Measurements from ENCODE around the gene SUPT20HL1. TPM values are rescaled to one million over a fixed set of nuclear protein-coding genes. Genes with fewer than 3 reads are reported as not detected.
"Not testable (repeated sequence)": the region's sequence is repeated elsewhere in the genome, so short reads cannot be mapped to it uniquely, and the experiment has no call there.

Gene SUPT20HL1
- not detected in 2 replicates for polyA plus RNA-seq (2011; rRNA removed)
- not detected in 2 replicates for polyA minus RNA-seq (2011; rRNA and poly(A)+ RNA removed)

- TF ChIP-seq CTCF (IDR thresholded peaks at IDR 0.05; ENCODE audit: low read depth, low read length), result no peak
- ChIA-PET POLR2A (no interaction called here), CTCF (no interaction called here)
- Histone ChIP-seq H3K9me3 (ENCODE audit: control insufficient read depth, insufficient read depth, low read length) (no peaks in the 10 kb centered on the region), H3K27me3 (ENCODE audit: control insufficient read depth, insufficient read depth, low read length) (no peaks in the 10 kb centered on the region), H3K4me3 (ENCODE audit: low read depth, low read length) (no peak within 1 kb of the TSS), H3K27ac (ENCODE audit: low read depth, low read length) (no peak within 1 kb of the TSS)
- DNase-seq (ENCODE audit: low read depth, low spot score), result no peak
Observed at GRCh38 chrX:24360272-24360671, at the start of gene SUPT20HL1. Gene SUPT20HL1, plus strand, starts transcription at chrX:24360639. Its CDS starts 2,122 bp downstream, at chrX:24362761.

- DNase-seq (ENCODE audit: low read depth, low spot score); H3K27me3 ChIP-seq (ENCODE audit: control insufficient read depth, insufficient read depth, low read length); H3K4me3 ChIP-seq (ENCODE audit: low read depth, low read length); H3K9me3 ChIP-seq (ENCODE audit: control insufficient read depth, insufficient read depth, low read length); CTCF ChIA-PET; POLR2A ChIA-PET; H3K27ac ChIP-seq (ENCODE audit: low read depth, low read length): not testable (repeated sequence)
Observed at GRCh38 chrX:24310916-24311315, 49.5 kb upstream of the SUPT20HL1 start.

DNA sequence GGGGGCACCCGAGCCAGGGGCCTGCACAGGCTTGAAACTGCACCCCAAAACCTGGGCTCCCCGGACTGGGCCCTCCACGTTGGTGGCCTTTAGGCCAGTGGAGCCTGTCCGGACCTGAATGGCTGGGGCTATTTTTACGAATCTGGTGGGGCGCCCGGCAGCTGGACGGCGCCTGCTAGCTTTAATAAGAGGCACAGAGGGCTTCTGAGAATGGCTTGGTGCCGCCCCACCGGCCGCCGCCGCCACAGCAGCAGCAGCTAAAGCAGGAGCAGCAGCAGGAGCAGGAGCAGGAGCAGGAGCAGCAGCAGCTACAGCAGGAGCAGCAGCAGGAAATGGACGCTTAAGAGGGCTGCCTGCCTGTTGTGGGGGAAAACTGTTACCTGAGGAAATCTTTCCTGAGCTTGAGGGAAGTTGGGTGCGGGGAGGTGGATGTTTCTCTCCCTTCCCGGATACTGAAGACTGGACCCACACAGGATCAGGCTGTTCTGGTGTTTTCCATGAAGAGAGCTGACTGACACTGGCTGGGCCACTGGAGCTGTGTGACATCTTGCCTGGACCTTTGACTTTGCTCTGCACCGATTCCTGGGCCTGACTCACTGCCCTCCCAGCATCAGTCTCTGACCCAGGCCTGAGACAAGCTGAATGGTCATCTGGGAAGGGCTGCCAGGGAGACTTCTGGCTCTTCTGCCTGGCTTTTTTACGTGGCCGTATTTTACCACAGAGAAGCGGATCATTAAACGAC is 48.8 kb upstream of the SUPT20HL1 start:
- H3K4me3 ChIP-seq (ENCODE audit: low read depth, low read length); H3K9me3 ChIP-seq (ENCODE audit: control insufficient read depth, insufficient read depth, low read length); H3K27me3 ChIP-seq (ENCODE audit: control insufficient read depth, insufficient read depth, low read length); CTCF ChIA-PET; DNase-seq (ENCODE audit: low read depth, low spot score); H3K27ac ChIP-seq (ENCODE audit: low read depth, low read length); POLR2A ChIA-PET: not testable (repeated sequence)

- DNase-seq (ENCODE audit: low read depth, low spot score); H3K4me3 ChIP-seq (ENCODE audit: low read depth, low read length); H3K27me3 ChIP-seq (ENCODE audit: control insufficient read depth, insufficient read depth, low read length); H3K27ac ChIP-seq (ENCODE audit: low read depth, low read length); H3K9me3 ChIP-seq (ENCODE audit: control insufficient read depth, insufficient read depth, low read length); POLR2A ChIA-PET; CTCF ChIA-PET: not testable (repeated sequence)
Observed at GRCh38 chrX:24312249-24312607, 48.2 kb upstream of the SUPT20HL1 start.

GRCh38 chrX:24314019-24314635 is 46.3 kb upstream of the SUPT20HL1 start, which contains the start of gene SUPT20HL2:
Gene SUPT20HL2, minus strand, starts transcription at chrX:24314069. Its CDS starts 754 bp downstream, at chrX:24313315.
- H3K27ac ChIP-seq (ENCODE audit: low read depth, low read length), result no peak within 1 kb of the TSS
- TF ChIP-seq CTCF (IDR thresholded peaks at IDR 0.05; ENCODE audit: low read depth, low read length), result no peak
- POLR2A ChIA-PET, result interaction anchor here (0.6 kb wide), 1 partner anchor 41 kb away, joined by 4 read pairs; no protein-coding TSS in a partner anchor
- H3K4me3 ChIP-seq (ENCODE audit: low read depth, low read length), result no peak within 1 kb of the TSS
- CTCF ChIA-PET, result no interaction called here
- no peaks in the 10 kb centered on the region for H3K9me3 ChIP-seq (ENCODE audit: control insufficient read depth, insufficient read depth, low read length)
- no peaks in the 10 kb centered on the region for H3K27me3 ChIP-seq (ENCODE audit: control insufficient read depth, insufficient read depth, low read length)
- DNase-seq (ENCODE audit: low read depth, low spot score), result no peak

- POLR2A ChIA-PET, result no interaction called here
- no peaks in the 10 kb centered on the region for H3K9me3 ChIP-seq (ENCODE audit: control insufficient read depth, insufficient read depth, low read length)
- TF ChIP-seq CTCF (IDR thresholded peaks at IDR 0.05; ENCODE audit: low read depth, low read length), result no peak
- DNase-seq (ENCODE audit: low read depth, low spot score), result no peak
- H3K4me3 ChIP-seq (ENCODE audit: low read depth, low read length), result no peak overlapping the region
- H3K27me3 ChIP-seq (ENCODE audit: control insufficient read depth, insufficient read depth, low read length), result no peaks in the 10 kb centered on the region
- H3K27ac ChIP-seq (ENCODE audit: low read depth, low read length), result no peak overlapping the region
- CTCF ChIA-PET, result interaction anchor here (1.2 kb wide), 1 partner anchor 57 kb away, joined by 3 read pairs; no protein-coding TSS in a partner anchor
Observed at GRCh38 chrX:24316111-24316510, 44.3 kb upstream of the SUPT20HL1 start.
